CD4-positive, alpha-beta T cell (primary cell): Measurements from ENCODE around the gene TTLL9. TPM values are rescaled to one million over a fixed set of nuclear protein-coding genes. Genes with fewer than 3 reads are reported as not detected.
"Not testable (repeated sequence)": the region's sequence is repeated elsewhere in the genome, so short reads cannot be mapped to it uniquely, and the experiment has no call there.

Experiments
- ATAC-seq: fragments of 200-7000 bp; cut with Tn5 transposase; one replicate; pipeline ENCODE4 v1.10.0; 2022; ENCODE audit warnings: mild to moderate bottlenecking; ENCODE audit not compliant: poor library complexity
- CTCF ChIA-PET: fragments of 350-600 bp; sonication (Branson Sonifier 250); formaldehyde crosslinking; loops from one replicate; lab custom pipeline; 2021; ENCODE audit warnings: antibody characterized with exemption, inconsistent platforms; lab: Charles Lee
- POLR2A ChIA-PET: fragments of 350-600 bp; sonication (Branson Sonifier 250); formaldehyde crosslinking; loops from one replicate; lab custom pipeline; 2021; ENCODE audit warnings: antibody characterized with exemption, inconsistent platforms; lab: Charles Lee
- DNase-seq, 14 experiments: peaks; one replicate each; pipeline ENCODE4 v3.0.0-alpha.2; 2013 to 2020; ENCODE audit warnings: mixed read lengths in 2 of 14
- H3K27ac ChIP-seq, 2 donors: one replicate each; pipeline versions ENCODE4 v1.5.1 to v1.7.0; 2013; ENCODE audit warnings: low read length in 2 of 2, low read depth in 1 of 2, mild to moderate bottlenecking in 1 of 2
- H3K27me3 ChIP-seq, 2 experiments: 1 replicate in 1 of 2; 2 replicates in 1 of 2; pipeline versions ENCODE4 v1.6.1 to v1.7.0; 2013; ENCODE audit warnings: low read length in 2 of 2, control low read depth in 1 of 2, mild to moderate bottlenecking in 1 of 2, moderate library complexity in 1 of 2; ENCODE audit not compliant: insufficient read depth in 2 of 2, control insufficient read depth in 1 of 2
- H3K36me3 ChIP-seq: one replicate; pipeline ENCODE4 v1.6.1; 2013; ENCODE audit warnings: low read length, control low read depth; ENCODE audit not compliant: insufficient read depth
- H3K4me1 ChIP-seq: one replicate; pipeline ENCODE4 v1.6.1; 2013; ENCODE audit warnings: low read length, control low read depth; ENCODE audit not compliant: insufficient read depth
- H3K4me3 ChIP-seq: one replicate; pipeline ENCODE4 v1.5.1; 2013; ENCODE audit warnings: mild to moderate bottlenecking, low read length, moderate library complexity
- H3K9me3 ChIP-seq, 2 experiments: 1 replicate in 1 of 2; 2 replicates in 1 of 2; pipeline versions ENCODE4 v1.6.1 to v1.7.0; 2013; ENCODE audit warnings: low read length in 2 of 2, mild to moderate bottlenecking in 2 of 2, control low read depth in 1 of 2, moderate library complexity in 1 of 2; ENCODE audit not compliant: control insufficient read depth in 1 of 2, insufficient read depth in 1 of 2
- H3K27ac Mint-ChIP-seq: one replicate; pipeline ENCODE4 v1.8.0; 2020; ENCODE audit warnings: mixed read lengths
- H3K27me3 Mint-ChIP-seq: one replicate; pipeline ENCODE4 v1.8.0; 2021; ENCODE audit warnings: mixed read lengths
- H3K36me3 Mint-ChIP-seq: one replicate; pipeline ENCODE4 v1.8.0; 2021; ENCODE audit warnings: low read depth, mixed read lengths
- H3K4me1 Mint-ChIP-seq: one replicate; pipeline ENCODE4 v1.8.0; 2021; ENCODE audit warnings: low read depth, mixed read lengths
- H3K4me3 Mint-ChIP-seq: one replicate; pipeline ENCODE4 v1.8.0; 2020; ENCODE audit warnings: mild to moderate bottlenecking, mixed read lengths
- H3K9me3 Mint-ChIP-seq: one replicate; pipeline ENCODE4 v1.8.0; 2020; ENCODE audit warnings: mixed read lengths
- CTCF ChIP-seq: fragments of 200-600 bp; IDR thresholded peaks from one replicate; pipeline ENCODE4 v1.8.0; 2022; ENCODE audit warnings: antibody characterized with exemption, mild to moderate bottlenecking
- intact Hi-C, 2 experiments: fragments of 100-400 bp; cut with DNase I in 1 of 2; cut with micrococcal nuclease in 1 of 2; formaldehyde crosslinking; loops; one replicate each; pipeline versions ENCODE4 v1.15.1 to v1.9.0; 2023 to 2025; cut with DNase I, micrococcal nuclease
- total RNA-seq, 174 experiments: library from RNA in 2 of 174; stranded (reverse) in 2 of 174; gene quantifications; one replicate each; pipeline ENCODE4 v1.2.3 and lab custom pipeline; 2021 to 2026

Gene TTLL9
- total RNA-seq, 2 experiments from 2014 or later = not detected

- ATAC-seq (no peak), DNase-seq (no peak)
- Mint-ChIP-seq H3K4me1 (no peaks in the 10 kb centered on the region), H3K27me3 (peaks cover 26% of the 10 kb centered on the region), H3K9me3 (no peaks in the 10 kb centered on the region), H3K4me3 (no peak overlapping the region), H3K36me3 (no peaks in the 10 kb centered on the region), H3K27ac (no peak overlapping the region)
- Histone ChIP-seq H3K4me3 (no peak overlapping the region), H3K4me1 (no peaks in the 10 kb centered on the region), H3K36me3 (no peaks in the 10 kb centered on the region), H3K27ac (no peak overlapping the region), H3K27me3 (no peaks in the 10 kb centered on the region), H3K9me3 (peaks cover 0 to 4% of the 10 kb centered on the region in 2 experiments)
- ChIA-PET CTCF (no interaction called here), POLR2A (no interaction called here)
- intact Hi-C loops = no loop called here
- TF ChIP-seq CTCF = no peak
Measured at GRCh38 chr20:31918466-31919105, 48.2 kb downstream of the TTLL9 start.

GRCh38 chr20:31919410-31920155, 49.1 kb downstream of the TTLL9 start:
- peaks cover 0 to 4% of the 10 kb centered on the region in 2 experiments for H3K9me3 ChIP-seq
- ChIA-PET CTCF (no interaction called here), POLR2A (no interaction called here)
- H3K27me3 Mint-ChIP-seq = peaks cover 35% of the 10 kb centered on the region
- H3K27me3 ChIP-seq = peaks cover 0 to 2% of the 10 kb centered on the region in 2 experiments
- no peak for ATAC-seq
- TF ChIP-seq CTCF = no peak
- H3K4me1 Mint-ChIP-seq = no peaks in the 10 kb centered on the region
- H3K4me1 ChIP-seq = no peaks in the 10 kb centered on the region
- no peak overlapping the region for H3K27ac ChIP-seq
- no peak overlapping the region for H3K4me3 Mint-ChIP-seq
- H3K27ac Mint-ChIP-seq = no peak overlapping the region
- H3K36me3 Mint-ChIP-seq = no peaks in the 10 kb centered on the region
- no peaks in the 10 kb centered on the region for H3K36me3 ChIP-seq
- no peak for DNase-seq
- intact Hi-C loops = no loop called here
- H3K9me3 Mint-ChIP-seq = no peaks in the 10 kb centered on the region
- no peak overlapping the region for H3K4me3 ChIP-seq

- Mint-ChIP-seq H3K9me3 (no peaks in the 10 kb centered on the region), H3K27me3 (peaks cover 42% of the 10 kb centered on the region), H3K36me3 (no peaks in the 10 kb centered on the region), H3K4me1 (no peaks in the 10 kb centered on the region), H3K4me3 (no peak overlapping the region), H3K27ac (no peak overlapping the region)
- H3K4me1 ChIP-seq = no peaks in the 10 kb centered on the region
- intact Hi-C loops = no loop called here
- ChIA-PET POLR2A (no interaction called here), CTCF (no interaction called here)
- peaks cover 0 to 4% of the 10 kb centered on the region in 2 experiments for H3K9me3 ChIP-seq
- ATAC-seq (no peak), DNase-seq (no peak)
- no peaks in the 10 kb centered on the region for H3K36me3 ChIP-seq
- no peak overlapping the region for H3K4me3 ChIP-seq
- no peak overlapping the region for H3K27ac ChIP-seq
- no peak for TF ChIP-seq CTCF
- H3K27me3 ChIP-seq = peaks cover 0 to 7% of the 10 kb centered on the region in 2 experiments
Measured at GRCh38 chr20:31920275-31920855, 49.9 kb downstream of the TTLL9 start.

- H3K27ac ChIP-seq, intact Hi-C loops, H3K36me3 ChIP-seq, POLR2A ChIA-PET, H3K4me1 Mint-ChIP-seq, H3K36me3 Mint-ChIP-seq, CTCF ChIA-PET, DNase-seq, H3K4me1 ChIP-seq, H3K4me3 ChIP-seq, ATAC-seq, H3K9me3 ChIP-seq, H3K9me3 Mint-ChIP-seq, H3K27me3 ChIP-seq, H3K4me3 Mint-ChIP-seq, H3K27ac Mint-ChIP-seq: not testable (repeated sequence)
- peaks cover 49% of the 10 kb centered on the region for H3K27me3 Mint-ChIP-seq
Measured at GRCh38 chr20:31921480-31921879, 51.0 kb downstream of the TTLL9 start.
